ENCODE data around the gene TMEM94. TPM values are rescaled to one million over a fixed set of nuclear protein-coding genes. Genes with fewer than 3 reads are reported as not detected.

Gene TMEM94
- total and polyA plus RNA-seq, 2 of the 8 experiments (the other 6 are each of a cell fraction or from before 2014, with no cell fraction given), result 54.8 to 69.9 TPM

DNA sequence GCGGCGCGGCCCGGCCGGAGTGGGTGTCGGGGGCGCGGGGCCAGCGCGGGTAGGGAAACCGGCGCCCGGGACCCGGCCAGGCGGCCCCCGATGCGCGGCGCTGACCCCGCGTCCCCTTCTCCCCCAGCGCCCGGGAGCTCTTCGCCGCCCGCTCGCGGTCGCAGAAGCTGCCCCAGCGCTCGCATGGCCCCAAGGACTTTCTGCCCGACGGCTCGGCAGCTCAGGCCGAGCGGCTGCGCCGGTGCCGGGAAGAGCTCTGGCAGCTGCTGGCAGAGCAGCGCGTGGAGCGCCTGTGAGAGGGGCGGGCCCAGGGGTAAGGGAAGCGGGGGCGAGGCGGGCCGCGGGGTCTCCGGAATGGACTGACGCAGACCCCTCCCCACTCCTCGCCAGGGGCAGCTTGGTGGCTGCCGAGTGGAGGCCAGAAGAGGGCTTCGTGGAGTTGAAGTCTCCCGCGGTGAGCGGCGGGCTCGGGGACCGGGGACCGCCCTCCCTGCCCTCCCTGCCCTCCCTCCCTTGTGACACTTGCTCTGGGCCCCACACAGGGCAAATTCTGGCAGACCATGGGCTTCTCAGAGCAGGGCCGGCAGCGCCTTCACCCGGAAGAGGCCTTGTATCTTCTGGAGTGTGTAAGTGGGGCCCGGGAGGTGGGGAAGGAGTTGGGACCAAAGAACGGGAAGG, 60.3 kb downstream of the TMEM94 start:
- no peak overlapping the region for H4K8ac ChIP-seq (ENCODE audit: extremely low read depth, insufficient read depth, low read length)
- peaks cover 0 to 15% (median 5%) of the 10 kb centered on the region in 4 experiments; a peak in 5 of 8 replicates for H3K36me3 ChIP-seq (ENCODE audit: control insufficient read depth in 2 of 4, insufficient read depth in 4 of 4, low read length in 3 of 4)
- WGBS, 2 experiments (ENCODE audit: extremely low coverage in 1 of 2, insufficient coverage in 1 of 2, insufficient read length in 1 of 2, insufficient replicate concordance in 2 of 2, low coverage in 1 of 2, low lambda C conversion rate in 2 of 2, missing lambda C conversion rate in 1 of 2), result 3% methylated on average over 5 of the region's 65 CpGs; no CpG with 5 or more reads in 1 of the 2 experiments
- no peak overlapping the region for H3K14ac ChIP-seq (ENCODE audit: insufficient read length)
- H2BK12ac ChIP-seq (ENCODE audit: low read depth, low read length), result no peak overlapping the region
- H2BK15ac ChIP-seq (ENCODE audit: low read length), result no peak overlapping the region
- ChIA-PET CTCF (ENCODE audit: partially characterized antibody) (interaction anchor here (0.6 to 3.5 kb wide), 29 partner anchors 8 to 595 kb away, joined by 3 to 18 read pairs (median 4); partner anchors contain the start of genes LLGL2, SLC25A19, SMIM5 and WBP2), POLR2A (ENCODE audit: partially characterized antibody) (interaction anchor here (0.7 to 2.5 kb wide), 10 partner anchors 9 to 73 kb away, joined by 3 to 23 read pairs (median 4); partner anchors contain the start of gene LLGL2)
- H2AFZ ChIP-seq (ENCODE audit: low read length), result no peak overlapping the region
- peaks cover 3% of the 10 kb centered on the region for H3K79me1 ChIP-seq (ENCODE audit: low read depth, low read length)
- peak in 1 of 2 experiments; percentile 70 for DNase-seq (ENCODE audit: low read depth in 1 of 2, low spot score in 2 of 2)
- no peak overlapping the region for H4K91ac ChIP-seq (replicated peaks; ENCODE audit: insufficient read length, low read length)
- peaks cover 18% of the 10 kb centered on the region for H3K23me2 ChIP-seq (ENCODE audit: low read depth, low read length)
- no peak for FAIRE-seq
- H4K20me1 ChIP-seq (replicated peaks in 1 of 2; ENCODE audit: control insufficient read depth in 1 of 2, insufficient read depth in 2 of 2, low read length in 2 of 2), result peaks cover 2 to 31% of the 10 kb centered on the region in 2 experiments
- peaks cover 0 to 14% (median 8%) of the 10 kb centered on the region in 4 experiments; a peak in 6 of 7 replicates for H3K4me1 ChIP-seq (replicated peaks in 1 of 4; ENCODE audit: control insufficient read depth in 3 of 4, insufficient read depth in 4 of 4, low read length in 3 of 4)
- no peak overlapping the region for H2AK5ac ChIP-seq (ENCODE audit: low read depth, low read length)
- TF ChIP-seq SIN3A (conservative IDR thresholded peaks at IDR 0.05 in 1 of 2, IDR thresholded peaks at IDR 0.05 in 1 of 2; ENCODE audit: low read depth in 1 of 2, low read length in 2 of 2), result peak in 1 of 2 experiments; percentile 6; a peak in 1 of 4 replicates
- peak; percentile 49 for TF ChIP-seq KDM4A (IDR thresholded peaks at IDR 0.05; ENCODE audit: low read depth, low read length, severe bottlenecking)
- TF ChIP-seq ZNF274 (IDR thresholded peaks at IDR 0.05; ENCODE audit: borderline replicate concordance, extremely low read depth, low read length), result no peak
- no peak for TF ChIP-seq RFX5 (IDR thresholded peaks at IDR 0.05; ENCODE audit: borderline replicate concordance, low read depth, low read length)
- TF ChIP-seq CBX8 (IDR thresholded peaks at IDR 0.05; ENCODE audit: borderline replicate concordance, low read depth, low read length), result no peak
- TF ChIP-seq RNF2 (IDR thresholded peaks at IDR 0.05; ENCODE audit: borderline replicate concordance, low read depth, low read length, missing control alignments, poor library complexity, severe bottlenecking), result no peak
- TF ChIP-seq PHF8 (conservative IDR thresholded peaks at IDR 0.05; ENCODE audit: low read depth, low read length), result 0 out of 2 replicates have a peak, but pooled peaks have one; percentile 38
- TF ChIP-seq CREB1 (IDR thresholded peaks at IDR 0.05), result no peak
- peak overlapping the region; percentile 86 to 99 for H3K4me2 ChIP-seq (ENCODE audit: insufficient read depth in 1 of 2, low read depth in 2 of 2, low read length in 2 of 2)
- H2BK5ac ChIP-seq (ENCODE audit: low read depth, low read length), result no peak overlapping the region; the same call in 1 of the 2 replicates
- no peak overlapping the region for H3K56ac ChIP-seq (replicated peaks; ENCODE audit: insufficient read length, low read depth, low read length)
- peak overlapping the region; percentile 71; the same call in 1 of the 2 replicates for H3K18ac ChIP-seq (ENCODE audit: extremely low read depth, low read length)
- H3K9me3 ChIP-seq (ENCODE audit: insufficient read depth in 2 of 2, low read depth in 1 of 2, low read length in 1 of 2), result no peaks in the 10 kb centered on the region
- no peak overlapping the region for H2BK120ac ChIP-seq (replicated peaks; ENCODE audit: low read depth, low read length)
- H4K5ac ChIP-seq (ENCODE audit: insufficient read length, low read depth, low read length), result no peak overlapping the region
- H3K27ac ChIP-seq (ENCODE audit: low read depth, low read length), result no peak overlapping the region; the same call in 1 of the 2 replicates
- peaks cover 0 to 13% of the 10 kb centered on the region in 2 experiments; a peak in 1 of 4 replicates for H3K79me2 ChIP-seq (ENCODE audit: control insufficient read depth in 1 of 2, insufficient read depth in 2 of 2, low read length in 2 of 2)
- no peak overlapping the region for H3K4ac ChIP-seq (replicated peaks; ENCODE audit: insufficient read length, low read depth, low read length)
- H2BK20ac ChIP-seq (ENCODE audit: low read length), result no peak overlapping the region
- H3K9ac ChIP-seq (replicated peaks in 1 of 4; ENCODE audit: extremely low read depth in 1 of 4, low read depth in 3 of 4, low read length in 3 of 4), result peak overlapping the region in 2 of 4 experiments; percentile 13 to 31; a peak in 2 of 7 replicates
- H3K23ac ChIP-seq (ENCODE audit: insufficient read length), result no peak overlapping the region
- H3K27me3 ChIP-seq (replicated peaks in 1 of 4; ENCODE audit: control insufficient read depth in 3 of 4, extremely low read depth in 1 of 4, insufficient read depth in 3 of 4, low read length in 3 of 4), result no peaks in the 10 kb centered on the region
- peak overlapping the region; percentile 77 to 92 (median 82) for H3K4me3 ChIP-seq (ENCODE audit: extremely low read depth in 1 of 4, insufficient read depth in 2 of 4, low read depth in 3 of 4, low read length in 4 of 4)

Measured in H1 (cell line).